Mesenchymal stem cell (in vitro differentiated cells and primary cell): ENCODE measurements around the gene CBY1.

ENCODE experiments used
- DNase-seq: peaks from one replicate; pipeline ENCODE4 v3.0.0-alpha.2; 2013
- H2AFZ ChIP-seq: one replicate; pipeline ENCODE4 v1.6.1; 2013; ENCODE audit warnings: low read depth, mild to moderate bottlenecking, control low read depth, inconsistent platforms, low read length, moderate library complexity
- H2AK5ac ChIP-seq: 2 replicates; pipeline ENCODE4 v1.6.1; 2013; ENCODE audit warnings: low read length, moderate library complexity, mild to moderate bottlenecking, inconsistent platforms; ENCODE audit not compliant: severe bottlenecking
- H2BK120ac ChIP-seq: one replicate; pipeline ENCODE4 v1.6.1; 2013; ENCODE audit warnings: low read depth, mild to moderate bottlenecking, inconsistent platforms, low read length, moderate library complexity
- H2BK12ac ChIP-seq, 2 experiments: one replicate each; pipeline ENCODE4 v1.6.1; 2013; ENCODE audit warnings: inconsistent platforms in 2 of 2, low read length in 2 of 2, mild to moderate bottlenecking in 2 of 2, moderate library complexity in 2 of 2, control low read depth in 1 of 2
- H2BK15ac ChIP-seq: one replicate; pipeline ENCODE4 v1.6.1; 2013; ENCODE audit warnings: mild to moderate bottlenecking, low read depth, inconsistent platforms; ENCODE audit not compliant: poor library complexity, severe bottlenecking
- H2BK5ac ChIP-seq: 2 replicates; pipeline ENCODE4 v1.6.1; 2013; ENCODE audit warnings: low read depth, mild to moderate bottlenecking, low read length, control low read depth, inconsistent platforms; ENCODE audit not compliant: poor library complexity, severe bottlenecking
- H3K14ac ChIP-seq, 2 experiments: one replicate each; pipeline ENCODE4 v1.6.1; 2013; ENCODE audit warnings: inconsistent platforms in 2 of 2, low read length in 2 of 2, control low read depth in 1 of 2, mild to moderate bottlenecking in 1 of 2, moderate library complexity in 1 of 2
- H3K18ac ChIP-seq, 2 experiments: one replicate each; pipeline ENCODE4 v1.6.1; 2013; ENCODE audit warnings: inconsistent platforms in 2 of 2, low read length in 2 of 2, control low read depth in 1 of 2, low read depth in 1 of 2, mild to moderate bottlenecking in 1 of 2
- H3K23ac ChIP-seq, 2 experiments: one replicate each; pipeline ENCODE4 v1.6.1; 2013; ENCODE audit warnings: inconsistent platforms in 2 of 2, low read length in 2 of 2, mild to moderate bottlenecking in 2 of 2, moderate library complexity in 2 of 2, control low read depth in 1 of 2
- H3K27ac ChIP-seq: 2 replicates; pipeline ENCODE4 v1.5.1; 2013; ENCODE audit warnings: mild to moderate bottlenecking, moderate library complexity, low read length, control low read depth, inconsistent platforms; ENCODE audit not compliant: poor library complexity, severe bottlenecking
- H3K27me3 ChIP-seq, 2 experiments: 2 replicates each; pipeline versions ENCODE4 v1.6.1 to v1.7.0; 2013; ENCODE audit warnings: low read length in 2 of 2, mild to moderate bottlenecking in 2 of 2, moderate library complexity in 2 of 2, control low read depth in 1 of 2, inconsistent platforms in 1 of 2; ENCODE audit not compliant: control insufficient read depth in 1 of 2, insufficient read depth in 1 of 2
- H3K36me3 ChIP-seq, 2 experiments: 2 replicates each; pipeline versions ENCODE4 v1.6.1 to v1.7.0; 2013; ENCODE audit warnings: low read length in 2 of 2, control low read depth in 1 of 2, inconsistent platforms in 1 of 2, low read depth in 1 of 2, mild to moderate bottlenecking in 1 of 2; ENCODE audit not compliant: insufficient read depth in 2 of 2, control insufficient read depth in 1 of 2
- H3K4ac ChIP-seq, 2 experiments: one replicate each; pipeline ENCODE4 v1.6.1; 2013; ENCODE audit warnings: inconsistent platforms in 2 of 2, low read length in 2 of 2, mild to moderate bottlenecking in 2 of 2, moderate library complexity in 2 of 2, control low read depth in 1 of 2, low read depth in 1 of 2
- H3K4me1 ChIP-seq: 2 replicates; pipeline ENCODE4 v1.6.1; 2013; ENCODE audit warnings: low read depth, low read length, control low read depth; ENCODE audit not compliant: control insufficient read depth, insufficient read depth
- H3K4me2 ChIP-seq: 2 replicates; pipeline ENCODE4 v1.6.1; 2013; ENCODE audit warnings: low read length, mild to moderate bottlenecking, inconsistent platforms; ENCODE audit not compliant: poor library complexity, severe bottlenecking
- H3K4me3 ChIP-seq, 2 experiments: 2 replicates each; pipeline versions ENCODE4 v1.5.1 to v1.7.0; 2013; ENCODE audit warnings: low read length in 2 of 2, mild to moderate bottlenecking in 2 of 2, control low read depth in 1 of 2, low read depth in 1 of 2; ENCODE audit not compliant: insufficient read depth in 1 of 2
- H3K79me1 ChIP-seq: replicated peaks from 2 replicates; pipeline ENCODE4 v1.6.1; 2013; ENCODE audit warnings: mild to moderate bottlenecking, control low read depth, low read length, inconsistent platforms; ENCODE audit not compliant: poor library complexity, severe bottlenecking
- H3K9ac ChIP-seq: 2 replicates; pipeline ENCODE4 v1.7.0; 2013; ENCODE audit warnings: mild to moderate bottlenecking, low read length, moderate library complexity
- H3K9me3 ChIP-seq: 2 replicates; pipeline ENCODE4 v1.7.0; 2013; ENCODE audit warnings: mild to moderate bottlenecking, low read length; ENCODE audit not compliant: control insufficient read depth
- H4K8ac ChIP-seq: one replicate; pipeline ENCODE4 v1.6.1; 2013; ENCODE audit warnings: inconsistent platforms, mild to moderate bottlenecking, low read length, moderate library complexity
- H4K91ac ChIP-seq: one replicate; pipeline ENCODE4 v1.6.1; 2013; ENCODE audit warnings: mild to moderate bottlenecking, low read length, inconsistent platforms
- WGBS: methylation state at CpG from one replicate; pipeline ENCODE4 v1.1.7; 2013; ENCODE audit warnings: mixed read lengths; 5-methylcytosine and 5-hydroxymethylcytosine counted together

Gene CBY1

DNA sequence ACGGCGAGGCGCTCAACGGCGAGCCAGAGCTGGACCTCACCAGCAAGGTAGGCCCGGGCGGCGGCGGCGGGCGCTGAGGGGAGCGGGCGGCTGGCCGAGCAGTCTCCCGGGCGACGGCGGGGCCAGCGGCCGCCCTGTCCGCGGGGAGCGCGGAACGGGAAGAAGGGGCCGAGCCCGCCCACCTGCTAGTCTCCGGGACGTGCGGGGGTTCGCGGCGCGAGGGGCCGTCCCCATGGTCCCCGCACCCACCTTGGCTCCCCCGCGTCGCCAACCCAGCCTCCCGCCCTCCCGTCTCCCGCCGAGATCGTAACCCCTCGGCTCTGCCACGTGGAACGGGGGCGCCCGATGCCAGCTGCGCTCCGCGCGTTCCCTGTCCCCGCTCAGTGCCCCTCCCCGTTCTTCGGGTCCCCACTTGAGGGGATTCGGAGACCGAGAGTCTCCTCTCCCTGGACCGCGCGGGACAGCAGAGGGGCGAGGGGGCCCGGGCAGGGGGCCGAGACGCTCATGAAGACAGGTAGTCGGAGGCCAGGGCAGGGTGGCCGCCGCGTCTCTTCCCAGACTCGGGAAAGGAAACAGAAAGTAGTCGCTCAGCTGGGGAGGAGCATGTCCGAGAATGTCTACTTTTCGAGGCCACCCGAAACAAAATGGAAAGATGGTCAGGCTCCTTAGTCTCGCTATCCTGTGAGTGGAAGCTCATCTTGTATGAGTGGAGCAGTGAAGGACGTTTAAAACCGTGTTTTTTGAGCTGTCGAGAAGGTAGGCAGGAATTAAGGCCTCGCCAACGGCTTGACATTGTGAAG lies 49.9 kb downstream of the CBY1 start:
- H2AFZ ChIP-seq: peak overlapping the region; percentile 10
- H3K23ac ChIP-seq: peak overlapping the region in 1 of 2 experiments; percentile 87
- peak overlapping the region; percentile 80 for H2BK120ac ChIP-seq
- peak overlapping the region; percentile 83 for H3K9ac ChIP-seq
- no peaks in the 10 kb centered on the region for H3K9me3 ChIP-seq
- H3K27ac ChIP-seq: peak overlapping the region; percentile 71
- peaks cover 0 to 21% of the 10 kb centered on the region in 2 experiments for H3K36me3 ChIP-seq
- H3K4me1 ChIP-seq: peaks cover 13% of the 10 kb centered on the region
- H3K4ac ChIP-seq: peak overlapping the region; percentile 70 to 93
- H3K4me3 ChIP-seq: peak overlapping the region; percentile 78 to 99
- peak overlapping the region; percentile 93 to 96 for H3K18ac ChIP-seq
- peak overlapping the region; percentile 99 for H2BK15ac ChIP-seq
- H2BK12ac ChIP-seq: peak overlapping the region in 1 of 2 experiments; percentile 34
- peaks cover 8% of the 10 kb centered on the region for H3K79me1 ChIP-seq
- peak; percentile 71 for DNase-seq
- under 1% methylated on average over 51 of the region's 80 CpGs for WGBS
- peak overlapping the region; percentile 89 for H2BK5ac ChIP-seq
- no peak overlapping the region for H4K8ac ChIP-seq
- H3K27me3 ChIP-seq: no peaks in the 10 kb centered on the region
- peak overlapping the region; percentile 69 to 93 for H3K14ac ChIP-seq
- H4K91ac ChIP-seq: peak overlapping the region; percentile 93
- H3K4me2 ChIP-seq: peak overlapping the region; percentile 79
- H2AK5ac ChIP-seq: no peak overlapping the region

DNA sequence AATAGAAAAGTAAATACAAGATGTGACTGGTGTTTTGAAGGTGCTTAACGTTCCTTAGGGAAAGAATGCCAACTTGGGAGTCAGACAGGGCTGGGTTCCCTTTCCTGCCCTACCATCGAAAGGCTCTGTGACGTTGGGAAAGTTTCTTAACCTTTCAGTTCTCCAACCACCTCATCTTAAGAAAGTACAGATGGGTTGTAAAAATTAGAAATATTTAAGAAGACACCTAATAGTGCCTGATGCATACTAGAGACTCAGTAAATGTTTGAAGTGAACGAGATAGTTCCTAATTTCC lies 50.4 kb downstream of the CBY1 start:
- Histone ChIP-seq H3K27ac (peak overlapping the region; percentile 71), H3K4me3 (peak overlapping the region; percentile 78 to 99), H2AK5ac (no peak overlapping the region), H3K9me3 (no peaks in the 10 kb centered on the region), H4K91ac (no peak overlapping the region), H3K27me3 (no peaks in the 10 kb centered on the region), H3K4ac (no peak overlapping the region), H3K4me2 (peak overlapping the region; percentile 79), H2BK120ac (no peak overlapping the region), H2BK15ac (no peak overlapping the region), H3K23ac (no peak overlapping the region), H4K8ac (no peak overlapping the region), H3K9ac (peak overlapping the region; percentile 83), H2AFZ (no peak overlapping the region), H3K36me3 (peaks cover 0 to 21% of the 10 kb centered on the region in 2 experiments), H3K18ac (peak overlapping the region in 1 of 2 experiments; percentile 45), H3K14ac (no peak overlapping the region), H2BK5ac (no peak overlapping the region), H3K79me1 (peaks cover 5% of the 10 kb centered on the region), H3K4me1 (peaks cover 10% of the 10 kb centered on the region), H2BK12ac (no peak overlapping the region)
- no peak for DNase-seq
- WGBS: 0% methylated on average over 1 of the region's 4 CpGs

DNA sequence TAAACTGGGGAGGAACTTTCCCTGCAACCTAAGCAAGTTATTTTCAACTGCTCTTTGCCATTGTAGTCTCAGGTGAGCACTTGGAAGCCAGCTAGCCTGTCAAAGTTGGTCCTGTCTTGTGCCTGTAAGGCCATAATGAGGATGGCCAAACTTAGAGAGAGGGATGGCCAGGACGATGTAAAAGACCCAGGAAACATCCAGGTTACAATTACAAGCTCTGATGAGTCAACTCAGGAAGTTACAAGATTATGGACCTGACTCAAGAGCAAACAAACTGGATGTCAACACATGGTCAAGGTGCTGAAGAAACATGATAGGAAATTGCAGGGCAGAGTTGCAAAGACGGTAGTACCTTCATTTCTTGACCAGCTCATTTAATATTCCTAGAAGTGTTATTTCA lies 50.9 kb downstream of the CBY1 start:
- H3K4me2 ChIP-seq: peak overlapping the region; percentile 79
- DNase-seq: peak; percentile 69
- no peak overlapping the region for H2BK15ac ChIP-seq
- H3K18ac ChIP-seq: no peak overlapping the region
- H2AK5ac ChIP-seq: no peak overlapping the region
- no peak overlapping the region for H3K14ac ChIP-seq
- no peak overlapping the region for H4K91ac ChIP-seq
- H3K79me1 ChIP-seq: peaks cover 10% of the 10 kb centered on the region
- no peak overlapping the region for H3K27ac ChIP-seq
- no peak overlapping the region for H2AFZ ChIP-seq
- H4K8ac ChIP-seq: no peak overlapping the region
- whole genome bisulfite sequencing: 0% methylated on average over 1 of the region's 2 CpGs
- peak overlapping the region; percentile 83 for H3K9ac ChIP-seq
- no peaks in the 10 kb centered on the region for H3K27me3 ChIP-seq
- peaks cover 10% of the 10 kb centered on the region for H3K4me1 ChIP-seq
- H2BK12ac ChIP-seq: no peak overlapping the region
- H3K4ac ChIP-seq: no peak overlapping the region
- peak overlapping the region in 1 of 2 experiments; percentile 78 for H3K4me3 ChIP-seq
- no peak overlapping the region for H3K23ac ChIP-seq
- H3K36me3 ChIP-seq: peaks cover under 1 to 25% of the 10 kb centered on the region in 2 experiments
- H2BK120ac ChIP-seq: no peak overlapping the region
- no peaks in the 10 kb centered on the region for H3K9me3 ChIP-seq
- H2BK5ac ChIP-seq: no peak overlapping the region

DNA sequence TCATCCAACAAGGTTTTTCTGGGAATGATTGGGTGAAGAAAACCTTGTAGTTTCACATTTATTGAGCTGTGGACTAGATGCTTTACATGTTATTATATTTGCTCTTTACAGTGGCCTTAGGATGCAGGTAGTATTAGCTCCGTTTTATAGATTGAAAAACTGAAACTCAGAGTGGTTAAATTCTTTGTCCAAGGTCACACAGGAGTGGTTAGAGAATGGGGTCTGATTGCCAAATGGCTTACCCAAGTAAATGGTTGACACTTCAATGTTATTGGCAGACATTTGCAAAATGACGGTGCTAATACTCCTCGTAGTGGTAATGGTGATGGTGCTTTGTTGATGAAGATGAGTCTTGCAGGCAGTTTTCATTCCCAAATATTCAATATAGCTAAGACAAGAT lies 51.5 kb downstream of the CBY1 start:
- Histone ChIP-seq H3K79me1 (peaks cover 13% of the 10 kb centered on the region), H3K18ac (no peak overlapping the region), H3K36me3 (peaks cover 3 to 32% of the 10 kb centered on the region in 2 experiments), H2BK5ac (no peak overlapping the region), H3K4ac (no peak overlapping the region), H3K4me1 (peaks cover 10% of the 10 kb centered on the region), H3K27me3 (no peaks in the 10 kb centered on the region), H4K8ac (no peak overlapping the region), H3K4me3 (peak overlapping the region in 1 of 2 experiments; percentile 78), H3K27ac (no peak overlapping the region), H2BK120ac (no peak overlapping the region), H3K4me2 (no peak overlapping the region), H3K9ac (no peak overlapping the region), H2AK5ac (no peak overlapping the region), H2BK15ac (no peak overlapping the region), H3K23ac (no peak overlapping the region), H3K14ac (no peak overlapping the region), H4K91ac (no peak overlapping the region), H2BK12ac (no peak overlapping the region), H2AFZ (no peak overlapping the region), H3K9me3 (no peaks in the 10 kb centered on the region)
- DNase-seq: no peak
- over 99% methylated on average over 2 of the region's 3 CpGs for WGBS
